ENCODE measurements around the gene FGR.

DNA sequence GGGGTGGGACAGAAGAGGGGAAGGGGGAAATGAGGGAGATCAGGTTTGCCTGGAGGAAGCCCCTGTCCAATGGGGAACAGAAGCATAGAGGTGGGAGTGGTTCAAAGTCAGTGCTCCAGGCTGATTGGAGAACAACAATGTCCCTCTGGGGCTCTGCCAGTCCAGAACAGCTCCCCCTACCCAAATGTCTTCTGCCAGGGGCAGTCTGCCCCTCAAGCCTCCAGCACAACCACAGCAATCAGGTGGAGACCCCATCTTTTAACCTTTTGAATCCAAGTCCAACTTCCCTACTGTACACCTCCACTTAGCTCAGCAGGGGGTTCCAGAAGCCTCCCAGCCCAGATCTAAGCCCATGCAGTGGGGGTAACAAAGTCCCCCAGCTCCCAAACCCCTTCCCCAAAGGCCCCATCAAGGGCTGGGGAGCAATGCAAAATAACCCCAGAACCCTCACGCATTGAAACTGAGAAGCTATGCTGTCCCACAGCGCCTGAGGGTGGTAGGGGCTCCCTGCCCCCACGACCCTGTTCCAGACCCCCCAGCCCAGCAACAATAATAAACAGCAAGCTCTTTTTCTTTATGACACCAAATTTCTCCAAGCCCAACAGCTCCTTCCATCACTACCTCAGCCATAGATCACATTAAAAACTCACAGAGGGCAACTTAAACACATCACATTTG, 34.3 kb downstream of the FGR start:
- no peak for TF ChIP-seq CTCF (conservative IDR thresholded peaks at IDR 0.05)
- no peak for TF ChIP-seq ZFX (IDR thresholded peaks at IDR 0.05)
